ENCODE measurements around the gene MEIS1. TPM values are rescaled to one million over a fixed set of nuclear protein-coding genes. Genes with fewer than 3 reads are reported as not detected.

MEIS1 gene
- total and polyA plus RNA-seq, 2 donors (not counting 1 experiment from before 2014, with no cell fraction given), result 0.03 TPM; not detected in 1

DNA sequence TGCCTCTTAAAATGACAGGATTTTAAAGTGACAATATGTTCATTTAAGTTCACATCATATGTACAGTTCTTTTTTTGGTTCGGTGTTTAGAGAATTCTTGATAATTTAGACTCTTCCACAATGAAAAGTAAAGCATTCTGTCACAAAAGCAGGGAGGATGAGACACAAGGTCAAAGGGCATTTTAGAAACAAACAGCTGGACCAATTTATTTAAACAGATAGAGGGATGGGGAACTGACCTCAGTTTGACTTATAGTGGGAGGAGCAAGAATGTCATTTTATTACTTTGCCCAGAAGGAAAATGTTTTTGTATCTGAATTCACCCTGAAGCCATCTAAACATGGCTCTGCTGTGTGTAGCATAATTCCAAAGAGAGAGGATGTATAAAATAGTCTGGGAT lies 128.5 kb downstream of the MEIS1 start:
- Histone ChIP-seq H3K4me1 (ENCODE audit: control insufficient read depth in 2 of 2, insufficient read depth in 2 of 2, low read length in 2 of 2) (no peaks in the 10 kb centered on the region), H3K79me2 (ENCODE audit: control insufficient read depth, insufficient read depth, low read length) (no peaks in the 10 kb centered on the region), H3K4me2 (replicated peaks; ENCODE audit: low read depth, low read length, poor library complexity, severe bottlenecking) (no peak overlapping the region), H3K27ac (ENCODE audit: low read length in 2 of 2) (no peak overlapping the region), H3K4me3 (ENCODE audit: control extremely low read depth in 1 of 5, extremely low read depth in 1 of 5, insufficient read depth in 1 of 5, low read depth in 2 of 5, low read length in 4 of 5) (no peak overlapping the region), H3K27me3 (replicated peaks in 1 of 4; ENCODE audit: control extremely low read depth in 1 of 4, control insufficient read depth in 3 of 4, insufficient read depth in 4 of 4, low read length in 3 of 4) (no peaks in the 10 kb centered on the region), H2AFZ (ENCODE audit: insufficient read depth, low read depth, low read length, poor library complexity, severe bottlenecking) (no peak overlapping the region), H3K36me3 (replicated peaks in 1 of 2; ENCODE audit: control extremely low read depth in 1 of 2, control insufficient read depth in 1 of 2, extremely low read depth in 1 of 2, insufficient read depth in 2 of 2, low read length in 1 of 2) (no peaks in the 10 kb centered on the region), H4K20me1 (ENCODE audit: control insufficient read depth, insufficient read depth, low read length, poor library complexity, severe bottlenecking) (no peaks in the 10 kb centered on the region), H3K9ac (ENCODE audit: low read length) (no peak overlapping the region), H3K9me3 (ENCODE audit: control extremely low read depth in 1 of 3, control insufficient read depth in 2 of 3, insufficient read depth in 1 of 3, low read length in 2 of 3) (peaks cover 0 to 2% (median 0%) of the 10 kb centered on the region in 3 donors)
- ChIA-PET CTCF (no interaction called here), POLR2A (no interaction called here)
- peaks cover 22% of the 10 kb centered on the region for H3K27me3 Mint-ChIP-seq
- H3K4me3 Mint-ChIP-seq, result no peak overlapping the region
- no peaks in the 10 kb centered on the region for H3K4me1 Mint-ChIP-seq
- TF ChIP-seq CTCF (IDR thresholded peaks at IDR 0.05) (no peak), EZH2 (IDR thresholded peaks at IDR 0.05; ENCODE audit: borderline replicate concordance, insufficient read depth, low read depth, low read length, poor library complexity, severe bottlenecking) (no peak)
- DNase-seq (no peak), ATAC-seq (ENCODE audit: low read depth) (no peak)
- no peaks in the 10 kb centered on the region for H3K9me3 Mint-ChIP-seq (ENCODE audit: insufficient read depth)
- WGBS (ENCODE audit: insufficient coverage), result no CpG with 5 or more reads among the region's 1 CpG
- H3K27ac Mint-ChIP-seq, result no peak overlapping the region
- intact Hi-C loops (cut with micrococcal nuclease), result no loop called here

GRCh38 chr2:66565291-66565690 lies 130.4 kb downstream of the MEIS1 start:
- Histone ChIP-seq H3K27ac (ENCODE audit: low read length in 2 of 2) (no peak overlapping the region), H3K36me3 (replicated peaks in 1 of 2; ENCODE audit: control extremely low read depth in 1 of 2, control insufficient read depth in 1 of 2, extremely low read depth in 1 of 2, insufficient read depth in 2 of 2, low read length in 1 of 2) (no peaks in the 10 kb centered on the region), H3K4me2 (replicated peaks; ENCODE audit: low read depth, low read length, poor library complexity, severe bottlenecking) (no peak overlapping the region), H3K79me2 (ENCODE audit: control insufficient read depth, insufficient read depth, low read length) (no peaks in the 10 kb centered on the region), H3K9ac (ENCODE audit: low read length) (no peak overlapping the region), H3K9me3 (ENCODE audit: control extremely low read depth in 1 of 3, control insufficient read depth in 2 of 3, insufficient read depth in 1 of 3, low read length in 2 of 3) (peaks cover 0 to 2% (median 0%) of the 10 kb centered on the region in 3 donors), H3K4me3 (ENCODE audit: control extremely low read depth in 1 of 5, extremely low read depth in 1 of 5, insufficient read depth in 1 of 5, low read depth in 2 of 5, low read length in 4 of 5) (no peak overlapping the region), H3K4me1 (ENCODE audit: control insufficient read depth in 2 of 2, insufficient read depth in 2 of 2, low read length in 2 of 2) (no peaks in the 10 kb centered on the region), H3K27me3 (replicated peaks in 1 of 4; ENCODE audit: control extremely low read depth in 1 of 4, control insufficient read depth in 3 of 4, insufficient read depth in 4 of 4, low read length in 3 of 4) (no peaks in the 10 kb centered on the region), H4K20me1 (ENCODE audit: control insufficient read depth, insufficient read depth, low read length, poor library complexity, severe bottlenecking) (no peaks in the 10 kb centered on the region), H2AFZ (ENCODE audit: insufficient read depth, low read depth, low read length, poor library complexity, severe bottlenecking) (no peak overlapping the region)
- peaks cover 20% of the 10 kb centered on the region for H3K27me3 Mint-ChIP-seq
- no peak for DNase-seq
- H3K4me3 Mint-ChIP-seq, result no peak overlapping the region
- intact Hi-C loops (cut with micrococcal nuclease), result no loop called here
- ChIA-PET POLR2A (no interaction called here), CTCF (no interaction called here)
- ATAC-seq (ENCODE audit: low read depth), result no peak
- H3K4me1 Mint-ChIP-seq, result no peaks in the 10 kb centered on the region
- WGBS (ENCODE audit: insufficient coverage), result no CpG with 5 or more reads among the region's 1 CpG
- no peak overlapping the region for H3K27ac Mint-ChIP-seq
- TF ChIP-seq EZH2 (IDR thresholded peaks at IDR 0.05; ENCODE audit: borderline replicate concordance, insufficient read depth, low read depth, low read length, poor library complexity, severe bottlenecking) (no peak), CTCF (IDR thresholded peaks at IDR 0.05) (no peak)
- no peaks in the 10 kb centered on the region for H3K9me3 Mint-ChIP-seq (ENCODE audit: insufficient read depth)

Data from B cell (primary cell).